K562 (cell line): ENCODE measurements around the gene OMP. TPM values are rescaled to one million over a fixed set of nuclear protein-coding genes. Genes with fewer than 3 reads are reported as not detected.

Experiments used
- ATAC-seq: fragments of 200-7000 bp; cut with Tn5 transposase; 3 replicates; pipeline ENCODE4 v1.9.1; 2020; ENCODE audit warnings: moderate library complexity
- BruUV-seq: library from RNA; stranded (reverse); fragments of 400-500 nt; replicated peaks from 2 replicates; lab custom pipeline; 2021; lab: Mats Ljungman, UMichigan
- CTCF ChIA-PET: fragments of 300-600 bp; formaldehyde crosslinking; extraction: SDS; loops from one replicate; lab custom pipeline; 2021; ENCODE audit warnings: low intra/inter-chr PET ratio; lab: Yijun Ruan, JAX
- POLR2A ChIA-PET: fragments of 300-600, 350-650 bp; sonication (Branson Sonifier 250); formaldehyde crosslinking; extraction: SDS; loops from one replicate; lab custom pipeline; 2021; ENCODE audit warnings: antibody characterized with exemption, inconsistent platforms; lab: Yijun Ruan, JAX
- DNase-seq, 4 experiments: peaks; one replicate each; pipeline versions ENCODE4 v3.0.0 to v3.0.0-alpha.2; 2011 to 2018; ENCODE audit warnings: low spot score in 3 of 4, mixed read lengths in 3 of 4; ENCODE audit errors: extremely low read depth in 1 of 4
- FAIRE-seq: peaks from 2 replicates; lab custom pipeline; 2011; peaks lifted over from hg19 to GRCh38; lab: Jason Lieb, UNC
- H2AFZ ChIP-seq: 2 replicates; pipeline ENCODE4 v1.6.0; 2011; ENCODE audit warnings: low read depth, low read length, control low read depth, inconsistent platforms
- H3K27ac ChIP-seq: fragments of 200-600 bp; 3 replicates; pipeline ENCODE4 v1.8.0; 2011; ENCODE audit warnings: low read depth, mild to moderate bottlenecking, control low read depth, inconsistent platforms, low read length, moderate library complexity, mixed read lengths; ENCODE audit errors: extremely low read depth
- H3K27me3 ChIP-seq, 2 experiments: fragments of 300-600 bp in 1 of 2; 2 replicates in 1 of 2; 3 replicates in 1 of 2; pipeline versions ENCODE4 v1.6.0 to v1.8.0; 2011; ENCODE audit warnings: inconsistent platforms in 2 of 2, low read length in 2 of 2, mild to moderate bottlenecking in 1 of 2, mixed read lengths in 1 of 2, moderate library complexity in 1 of 2; ENCODE audit not compliant: control insufficient read depth in 2 of 2, insufficient read depth in 2 of 2
- H3K36me3 ChIP-seq: fragments of 300-600 bp; 3 replicates; pipeline ENCODE4 v1.8.0; 2011; ENCODE audit warnings: mild to moderate bottlenecking, low read length, inconsistent platforms; ENCODE audit not compliant: control insufficient read depth, insufficient read depth
- H3K4me1 ChIP-seq, 2 experiments: fragments of 200-600 bp in 1 of 2; replicated peaks in 1 of 2; 2 replicates in 1 of 2; 3 replicates in 1 of 2; pipeline versions ENCODE4 v1.5.1 to v1.8.0; 2011; ENCODE audit warnings: inconsistent platforms in 2 of 2, low read length in 2 of 2, mild to moderate bottlenecking in 1 of 2, mixed read lengths in 1 of 2, moderate library complexity in 1 of 2; ENCODE audit not compliant: control insufficient read depth in 2 of 2, insufficient read depth in 2 of 2
- H3K4me2 ChIP-seq: 2 replicates; pipeline ENCODE4 v1.6.1; 2011; ENCODE audit warnings: low read length, control low read depth, inconsistent platforms, mixed read lengths; ENCODE audit not compliant: insufficient read depth
- H3K4me3 ChIP-seq: fragments of 200-600 bp; sonication (generic), shearing (Covaris generic); 2 replicates; pipeline ENCODE4 v1.5.1; 2016; ENCODE audit warnings: control low read depth, inconsistent platforms
- H3K79me2 ChIP-seq: fragments of 200-600 bp; 3 replicates; pipeline ENCODE4 v1.8.0; 2011; ENCODE audit warnings: low read length, inconsistent platforms; ENCODE audit not compliant: control insufficient read depth, insufficient read depth
- H3K9ac ChIP-seq, 2 experiments: 2 replicates each; pipeline versions ENCODE4 v1.6.0 to v1.6.1; 2011; ENCODE audit warnings: low read depth in 2 of 2, low read length in 2 of 2, control low read depth in 1 of 2, inconsistent platforms in 1 of 2, mild to moderate bottlenecking in 1 of 2, mixed read lengths in 1 of 2; ENCODE audit not compliant: insufficient read depth in 1 of 2
- H3K9me1 ChIP-seq: one replicate; pipeline ENCODE4 v1.6.0; 2011; ENCODE audit warnings: inconsistent platforms, mild to moderate bottlenecking, low read length, moderate library complexity; ENCODE audit not compliant: control insufficient read depth, insufficient read depth
- H3K9me3 ChIP-seq: replicated peaks from 2 replicates; pipeline ENCODE4 v1.5.1; 2011; ENCODE audit warnings: low read depth, low read length, inconsistent platforms; ENCODE audit not compliant: control insufficient read depth, insufficient read depth
- H4K20me1 ChIP-seq: replicated peaks from 2 replicates; pipeline ENCODE4 v1.6.1; 2011; ENCODE audit warnings: low read length, inconsistent platforms, mixed read lengths; ENCODE audit not compliant: control insufficient read depth, insufficient read depth
- BRD4 ChIP-seq: fragments of 200-600 bp; sonication (generic); IDR thresholded peaks from 2 replicates; pipeline ENCODE4 v1.6.1; 2017; ENCODE audit warnings: inconsistent platforms
- ZFP36 ChIP-seq: fragments of 150-350 bp; IDR thresholded peaks from 2 replicates; pipeline ENCODE4 v1.6.1; 2018; ENCODE audit warnings: low read length, low read depth; ENCODE audit not compliant: partially characterized antibody
- ZNF436 ChIP-seq: fragments of 250-450, 450-650 bp; sonication (Bioruptor Pico); formaldehyde crosslinking; IDR thresholded peaks from 2 replicates; pipeline ENCODE4 v1.7.0; 2020; ENCODE audit warnings: mild to moderate bottlenecking
- WGBS: fragments of 100-300 bp; shearing (Covaris generic); methylation state at CpG from one replicate; pipeline ENCODE4 v1.1.6; 2016; ENCODE audit warnings: low coverage, mixed read lengths; ENCODE audit not compliant: insufficient coverage; ENCODE audit errors: missing lambda C conversion rate; 5-methylcytosine and 5-hydroxymethylcytosine counted together
- in situ Hi-C: fragments of 300-500 bp; cut with MboI; formaldehyde crosslinking; loops from 4 replicates; pipeline ENCODE4 v1.15.0; 2018; ENCODE audit warnings: inconsistent platforms, mixed read lengths
- intact Hi-C: fragments of 100-400 bp; cut with micrococcal nuclease; formaldehyde crosslinking; loops from 2 replicates; pipeline ENCODE4 v1.14.2; 2022
- polyA plus RNA-seq, 8 experiments: library from polyadenylated mRNA; depleted of rRNA in 4 of 8; stranded (reverse) in 5 of 8; unstranded in 3 of 8; fragments of >200 nt; fragmentation: Nextera tagmentation in 2 of 8; fragmentation: Illumina TruSeq in 1 of 8; extraction: Ambion mirVana in 2 of 8; extraction: Trizol in 1 of 8; gene quantifications; 2 replicates each; pipeline versions ENCODE4 v1.2.1 to v1.2.3, GENCODE V29; 2011 to 2014; ENCODE audit warnings: inconsistent platforms in 1 of 8, missing spikeins in 1 of 8
- total RNA-seq, 7 experiments: library from RNA; depleted of rRNA in 6 of 7; stranded (reverse); fragments of >200 nt in 6 of 7; fragmentation: Illumina TruSeq in 2 of 7; extraction: Trizol in 2 of 7; gene quantifications; 2 replicates each; pipeline versions ENCODE4 v1.2.1 to v1.2.3, GENCODE V29; 2011 to 2021; ENCODE audit warnings: low replicate concordance in 1 of 7

Gene OMP
- total and polyA plus RNA-seq, 9 of the 15 experiments (the other 6 are each of a cell fraction or from before 2014, with no cell fraction given), result not detected

GRCh38 chr11:77129069-77129841 lies 26.6 kb downstream of the OMP start:
- CTCF ChIA-PET, result interaction anchor here (3.1 kb wide), 1 partner anchor 60 kb away, joined by 23 read pairs; no protein-coding TSS in a partner anchor
- TF ChIP-seq BRD4 (no peak), ZFP36 (peak; percentile 97), ZNF436 (CRISPR knock-in tag) (peak; percentile 59; the same call in 1 of the 2 replicates)
- no peaks in the 10 kb centered on the region for H3K9me1 ChIP-seq
- H3K9ac ChIP-seq, result no peak overlapping the region; a peak in 1 of 4 replicates
- WGBS, result 29% methylated on average over 11 of the region's 11 CpGs
- H3K27ac ChIP-seq, result no peak overlapping the region
- POLR2A ChIA-PET, result interaction anchor here (0.7 kb wide), 1 partner anchor 9 kb away, joined by 4 read pairs; no protein-coding TSS in a partner anchor
- H3K27me3 ChIP-seq, result peaks cover 4 to 36% of the 10 kb centered on the region in 2 experiments; a peak in 4 of 5 replicates
- BruUV-seq, result no TSS peak
- DNase-seq, result no peak
- H3K9me3 ChIP-seq, result no peaks in the 10 kb centered on the region
- H4K20me1 ChIP-seq, result peaks cover 16% of the 10 kb centered on the region; the same call in 1 of the 2 replicates
- H3K4me2 ChIP-seq, result no peak overlapping the region
- FAIRE-seq, result no peak
- no peak overlapping the region for H2AFZ ChIP-seq
- H3K4me1 ChIP-seq, result peaks cover 0 to 20% of the 10 kb centered on the region in 2 experiments; a peak in 2 of 5 replicates
- ATAC-seq, result no peak
- H3K4me3 ChIP-seq, result no peak overlapping the region
- no peaks in the 10 kb centered on the region for H3K79me2 ChIP-seq
- in situ Hi-C loops, result no loop called here
- H3K36me3 ChIP-seq, result no peaks in the 10 kb centered on the region
- intact Hi-C loops, result no loop called here
